Chondrocyte (in vitro differentiated cells): Measurements from ENCODE around the gene CMSS1. TPM values are rescaled to one million over a fixed set of nuclear protein-coding genes. Genes with fewer than 3 reads are reported as not detected.

Experiments used
- DNase-seq: peaks from one replicate; pipeline ENCODE4 v3.0.0; 2021; ENCODE audit warnings: mixed read lengths, low spot score
- H3K27ac Mint-ChIP-seq: one replicate; pipeline ENCODE4 v1.8.0; 2021; ENCODE audit warnings: mild to moderate bottlenecking, moderate library complexity, mixed read lengths; ENCODE audit not compliant: unreplicated experiment
- H3K27me3 Mint-ChIP-seq: 2 replicates; pipeline ENCODE4 v1.8.0; 2021; ENCODE audit warnings: low read depth, mixed read lengths
- H3K36me3 Mint-ChIP-seq: 2 replicates; pipeline ENCODE4 v1.8.0; 2021; ENCODE audit warnings: low read depth, mixed read lengths
- H3K4me1 Mint-ChIP-seq: 2 replicates; pipeline ENCODE4 v1.8.0; 2021; ENCODE audit warnings: low read depth, mild to moderate bottlenecking, mixed read lengths
- H3K4me3 Mint-ChIP-seq: one replicate; pipeline ENCODE4 v1.8.0; 2021; ENCODE audit warnings: mild to moderate bottlenecking, moderate library complexity, mixed read lengths; ENCODE audit not compliant: unreplicated experiment
- H3K9me3 Mint-ChIP-seq: 2 replicates; pipeline ENCODE4 v1.8.0; 2021; ENCODE audit warnings: low read depth, mixed read lengths
- total RNA-seq: library from RNA; stranded (reverse); gene quantifications from 3 replicates; pipeline ENCODE4 v1.2.1, GENCODE V29; 2021
- TF ChIP-seq, protein P1 (sequence below): fragments of 200-600 bp; sonication (generic); IDR thresholded peaks from 2 replicates; pipeline ENCODE4 v1.5.0; 2021; ENCODE audit warnings: antibody characterized with exemption, mild to moderate bottlenecking, moderate library complexity

The CMSS1 gene
- total RNA-seq, 1 donor from 2014 or later: 19.5 TPM

DNA sequence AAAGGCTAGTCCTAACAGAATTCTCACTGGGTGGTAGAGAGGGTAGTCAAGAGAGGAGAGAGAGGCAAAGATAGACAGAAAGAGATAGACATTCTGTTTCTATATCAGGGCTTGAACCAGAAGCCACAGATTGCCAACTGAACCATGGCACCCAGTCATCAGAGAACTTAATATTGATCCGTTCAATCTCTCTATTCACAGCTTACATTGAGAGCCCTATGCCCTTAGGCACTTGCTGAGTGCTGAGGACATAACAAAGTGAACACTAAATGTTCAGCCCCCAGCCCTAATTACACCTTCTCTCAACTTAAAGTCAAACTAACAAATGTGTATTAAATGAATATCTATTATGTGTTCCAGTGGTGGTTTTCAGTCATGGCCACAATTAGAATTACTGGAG lies 172.5 kb downstream of the CMSS1 start:
- Mint-ChIP-seq H3K27me3 (no peaks in the 10 kb centered on the region), H3K27ac (no peak overlapping the region), H3K4me3 (no peak overlapping the region), H3K4me1 (no peaks in the 10 kb centered on the region), H3K36me3 (no peaks in the 10 kb centered on the region), H3K9me3 (peaks cover 13% of the 10 kb centered on the region)
- TF ChIP-seq, protein P1, sequence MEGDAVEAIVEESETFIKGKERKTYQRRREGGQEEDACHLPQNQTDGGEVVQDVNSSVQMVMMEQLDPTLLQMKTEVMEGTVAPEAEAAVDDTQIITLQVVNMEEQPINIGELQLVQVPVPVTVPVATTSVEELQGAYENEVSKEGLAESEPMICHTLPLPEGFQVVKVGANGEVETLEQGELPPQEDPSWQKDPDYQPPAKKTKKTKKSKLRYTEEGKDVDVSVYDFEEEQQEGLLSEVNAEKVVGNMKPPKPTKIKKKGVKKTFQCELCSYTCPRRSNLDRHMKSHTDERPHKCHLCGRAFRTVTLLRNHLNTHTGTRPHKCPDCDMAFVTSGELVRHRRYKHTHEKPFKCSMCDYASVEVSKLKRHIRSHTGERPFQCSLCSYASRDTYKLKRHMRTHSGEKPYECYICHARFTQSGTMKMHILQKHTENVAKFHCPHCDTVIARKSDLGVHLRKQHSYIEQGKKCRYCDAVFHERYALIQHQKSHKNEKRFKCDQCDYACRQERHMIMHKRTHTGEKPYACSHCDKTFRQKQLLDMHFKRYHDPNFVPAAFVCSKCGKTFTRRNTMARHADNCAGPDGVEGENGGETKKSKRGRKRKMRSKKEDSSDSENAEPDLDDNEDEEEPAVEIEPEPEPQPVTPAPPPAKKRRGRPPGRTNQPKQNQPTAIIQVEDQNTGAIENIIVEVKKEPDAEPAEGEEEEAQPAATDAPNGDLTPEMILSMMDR: no peak
- DNase-seq: no peak

DNA sequence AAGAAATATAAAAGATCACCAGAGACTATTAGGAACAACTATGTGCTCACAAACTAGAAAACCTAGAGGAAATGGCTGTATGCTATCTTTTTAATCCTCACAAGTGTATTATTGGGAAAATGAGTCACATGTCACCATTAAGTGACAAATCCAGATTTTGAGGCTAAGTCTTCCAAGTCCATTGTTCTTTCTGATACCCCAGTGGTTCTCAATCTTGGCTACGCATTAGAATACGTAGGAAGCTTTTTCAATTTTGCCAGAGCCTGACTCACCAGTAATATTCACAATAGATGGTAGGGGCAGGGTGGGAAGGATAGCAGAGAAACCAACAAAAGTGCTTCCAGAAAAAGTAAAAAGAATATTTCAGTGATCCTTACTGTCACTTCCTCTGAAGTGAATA lies 179.6 kb downstream of the CMSS1 start:
- no peak overlapping the region for H3K27ac Mint-ChIP-seq
- no peak for DNase-seq
- TF ChIP-seq, protein P1: no peak
- no peak overlapping the region for H3K4me3 Mint-ChIP-seq
- H3K9me3 Mint-ChIP-seq: peaks cover 19% of the 10 kb centered on the region
- H3K27me3 Mint-ChIP-seq: no peaks in the 10 kb centered on the region
- H3K36me3 Mint-ChIP-seq: peaks cover 6% of the 10 kb centered on the region
- H3K4me1 Mint-ChIP-seq: peaks cover 4% of the 10 kb centered on the region

DNA sequence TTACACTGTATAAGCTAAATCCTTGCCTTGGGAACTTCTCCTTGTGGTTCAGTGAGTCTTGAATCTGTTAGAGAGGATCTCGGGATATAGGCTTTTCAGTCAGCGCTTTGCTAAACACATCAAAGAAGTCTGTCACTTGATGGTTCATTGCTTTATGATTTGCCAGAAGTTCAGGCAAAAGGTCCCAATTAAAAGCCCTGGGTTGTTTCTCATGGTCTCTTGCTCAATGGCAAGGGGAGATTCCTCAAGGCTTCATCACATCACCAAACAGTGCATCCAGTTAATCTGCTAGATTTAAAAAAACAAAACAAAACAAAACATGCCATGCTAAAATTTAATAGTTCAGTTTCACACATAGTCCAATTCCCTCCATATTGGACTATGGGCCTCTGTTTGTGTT lies 181.9 kb downstream of the CMSS1 start:
- no peak for DNase-seq

DNA sequence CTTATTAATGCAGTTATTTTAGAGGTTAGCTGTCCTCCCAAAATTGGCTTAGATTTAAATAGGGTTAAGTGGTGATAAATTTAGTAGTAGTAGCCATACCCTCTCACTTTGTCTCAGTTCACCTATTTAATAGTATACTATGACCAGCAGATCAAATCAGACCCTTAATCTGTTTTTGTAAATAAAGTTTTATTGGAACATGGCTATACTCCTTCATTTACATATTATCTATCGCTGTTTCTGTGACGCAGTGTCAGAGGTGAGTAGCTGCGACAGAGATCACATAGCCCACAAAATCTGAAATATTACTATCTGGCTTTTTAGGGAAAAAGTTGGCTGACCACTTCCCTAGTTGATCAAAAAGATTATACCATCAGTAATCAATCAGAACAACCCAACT lies 183.4 kb downstream of the CMSS1 start:
- Mint-ChIP-seq H3K4me1 (peaks cover 28% of the 10 kb centered on the region), H3K36me3 (peaks cover 4% of the 10 kb centered on the region), H3K4me3 (no peak overlapping the region), H3K27me3 (no peaks in the 10 kb centered on the region), H3K9me3 (peaks cover 4% of the 10 kb centered on the region), H3K27ac (no peak overlapping the region)
- TF ChIP-seq, protein P1: no peak
- no peak for DNase-seq

More for the DNA sequence above, 181.9 kb downstream of the CMSS1 start:
- Mint-ChIP-seq H3K4me3 (no peak overlapping the region), H3K9me3 (peaks cover 6% of the 10 kb centered on the region), H3K27me3 (no peaks in the 10 kb centered on the region), H3K36me3 (peaks cover 6% of the 10 kb centered on the region), H3K27ac (no peak overlapping the region), H3K4me1 (peaks cover 18% of the 10 kb centered on the region)
- TF ChIP-seq, protein P1: no peak

DNA sequence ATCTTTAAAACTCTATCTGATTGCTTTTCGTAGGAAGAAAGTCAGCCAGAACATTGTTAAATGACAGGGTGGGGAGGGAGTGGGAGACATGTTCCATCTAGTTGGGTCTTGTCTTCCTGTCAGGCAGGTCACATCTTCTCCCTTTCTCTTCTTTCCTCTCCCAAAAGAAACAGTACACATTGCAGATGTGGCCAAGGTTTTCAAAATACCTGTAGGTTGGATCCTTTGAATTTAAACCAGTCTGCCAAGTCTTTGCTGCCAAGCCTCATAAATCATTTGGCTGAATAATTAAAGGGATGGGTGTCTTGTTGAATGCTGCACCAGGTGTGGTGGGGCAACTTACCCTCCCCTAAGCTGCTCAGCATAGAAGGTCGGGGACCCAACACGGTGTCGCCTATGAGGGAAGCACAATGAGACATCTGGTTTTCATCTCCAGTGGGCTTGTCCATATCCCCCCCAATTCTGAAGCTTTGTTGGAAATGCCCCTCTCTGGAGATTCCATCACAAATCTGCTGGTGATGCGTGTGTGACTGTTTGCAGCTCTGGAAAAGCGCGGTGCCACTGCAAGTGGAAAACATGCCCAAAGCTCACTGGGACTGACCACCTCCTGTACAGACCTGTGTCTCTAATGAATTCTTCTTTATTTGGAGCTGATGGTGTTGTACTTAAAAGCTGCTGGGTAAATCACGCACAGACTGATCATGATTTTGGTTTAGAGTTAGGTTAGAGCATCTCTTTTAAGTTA lies 184.0 kb downstream of the CMSS1 start:
- DNase-seq: no peak
- no peak overlapping the region for H3K4me3 Mint-ChIP-seq
- H3K27me3 Mint-ChIP-seq: no peaks in the 10 kb centered on the region
- H3K9me3 Mint-ChIP-seq: no peaks in the 10 kb centered on the region
- H3K36me3 Mint-ChIP-seq: no peaks in the 10 kb centered on the region
- TF ChIP-seq, protein P1: no peak
- H3K27ac Mint-ChIP-seq: no peak overlapping the region
- peaks cover 34% of the 10 kb centered on the region for H3K4me1 Mint-ChIP-seq
